DOHH2 (cell line): ENCODE results near the gene TMEM263.

ENCODE experiments used
- EZH2phosphoT487 ChIP-seq: fragments of 200-600 bp; sonication (generic); IDR thresholded peaks from 2 replicates; pipeline ENCODE4 v1.6.1; 2017; ENCODE audit warnings: borderline replicate concordance, mild to moderate bottlenecking, antibody characterized with exemption, low read length, moderate library complexity, mixed read lengths
- TF ChIP-seq, protein P1 (sequence below): fragments of 200-600 bp; sonication (generic); IDR thresholded peaks from one replicate; pipeline ENCODE4 v1.5.1; 2014; ENCODE audit warnings: antibody characterized with exemption, mild to moderate bottlenecking, low read depth, low read length; ENCODE audit not compliant: poor library complexity, severe bottlenecking

- no peak for TF ChIP-seq EZH2phosphoT487
- TF ChIP-seq, protein P1, sequence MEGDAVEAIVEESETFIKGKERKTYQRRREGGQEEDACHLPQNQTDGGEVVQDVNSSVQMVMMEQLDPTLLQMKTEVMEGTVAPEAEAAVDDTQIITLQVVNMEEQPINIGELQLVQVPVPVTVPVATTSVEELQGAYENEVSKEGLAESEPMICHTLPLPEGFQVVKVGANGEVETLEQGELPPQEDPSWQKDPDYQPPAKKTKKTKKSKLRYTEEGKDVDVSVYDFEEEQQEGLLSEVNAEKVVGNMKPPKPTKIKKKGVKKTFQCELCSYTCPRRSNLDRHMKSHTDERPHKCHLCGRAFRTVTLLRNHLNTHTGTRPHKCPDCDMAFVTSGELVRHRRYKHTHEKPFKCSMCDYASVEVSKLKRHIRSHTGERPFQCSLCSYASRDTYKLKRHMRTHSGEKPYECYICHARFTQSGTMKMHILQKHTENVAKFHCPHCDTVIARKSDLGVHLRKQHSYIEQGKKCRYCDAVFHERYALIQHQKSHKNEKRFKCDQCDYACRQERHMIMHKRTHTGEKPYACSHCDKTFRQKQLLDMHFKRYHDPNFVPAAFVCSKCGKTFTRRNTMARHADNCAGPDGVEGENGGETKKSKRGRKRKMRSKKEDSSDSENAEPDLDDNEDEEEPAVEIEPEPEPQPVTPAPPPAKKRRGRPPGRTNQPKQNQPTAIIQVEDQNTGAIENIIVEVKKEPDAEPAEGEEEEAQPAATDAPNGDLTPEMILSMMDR, result no peak
These were observed 21.0 kb downstream of the TMEM263 start for GRCh38 chr12:106976668-106977067.
